ENCODE data around the gene HDAC10.
"Not testable (repeated sequence)": the region's sequence is repeated elsewhere in the genome, so short reads cannot be mapped to it uniquely, and the experiment has no call there.

Gene HDAC10

GRCh38 chr22:50207383-50208140 lies 43.5 kb downstream of the HDAC10 start:
- no peak for FAIRE-seq
- no peak for DNase-seq (ENCODE audit: extremely low spot score, insufficient read length, low read depth)

- FAIRE-seq (no peak), DNase-seq (ENCODE audit: extremely low spot score, insufficient read length, low read depth) (no peak)
These were observed 44.5 kb downstream of the HDAC10 start for GRCh38 chr22:50206599-50206998.

- FAIRE-seq (no peak), DNase-seq (ENCODE audit: extremely low spot score, insufficient read length, low read depth) (no peak)
These were observed 45.1 kb downstream of the HDAC10 start for GRCh38 chr22:50205781-50206569.

- not testable (repeated sequence) for DNase-seq (ENCODE audit: extremely low spot score, insufficient read length, low read depth)
These were observed 46.1 kb downstream of the HDAC10 start for GRCh38 chr22:50204998-50205397.

GRCh38 chr22:50204571-50204970 lies 46.5 kb downstream of the HDAC10 start:
- DNase-seq (ENCODE audit: extremely low spot score, insufficient read length, low read depth): no peak
- FAIRE-seq: no peak

More at GRCh38 chr22:50204998-50205397, 46.1 kb downstream of the HDAC10 start:
- not testable (repeated sequence) for FAIRE-seq

- FAIRE-seq: no peak
These were observed 47.8 kb downstream of the HDAC10 start for GRCh38 chr22:50203288-50203687.

GRCh38 chr22:50202130-50202666 lies 48.9 kb downstream of the HDAC10 start:
- FAIRE-seq: no peak
- no peak for DNase-seq (ENCODE audit: extremely low spot score, insufficient read length, low read depth)

More at GRCh38 chr22:50203288-50203687, 47.8 kb downstream of the HDAC10 start:
- no peak for DNase-seq (ENCODE audit: extremely low spot score, insufficient read length, low read depth)

GRCh38 chr22:50201191-50202129 lies 49.6 kb downstream of the HDAC10 start:
- no peak for DNase-seq (ENCODE audit: extremely low spot score, insufficient read length, low read depth)
- FAIRE-seq: no peak

- DNase-seq (ENCODE audit: extremely low spot score, insufficient read length, low read depth) (peak; percentile 97), FAIRE-seq (peak; percentile 89)
These were observed 50.4 kb downstream of the HDAC10 start, which contains the start of gene SELENOO for GRCh38 chr22:50200461-50201190. Gene SELENOO, plus strand, starts transcription at chr22:50201011. Its CDS starts 26 bp downstream, at chr22:50201037.

GRCh38 chr22:50199829-50200460 lies 51.1 kb downstream of the HDAC10 start:
- DNase-seq (ENCODE audit: extremely low spot score, insufficient read length, low read depth) (no peak), FAIRE-seq (no peak)

- no peak for FAIRE-seq
- DNase-seq (ENCODE audit: extremely low spot score, insufficient read length, low read depth): no peak
These were observed 51.8 kb downstream of the HDAC10 start for GRCh38 chr22:50199251-50199721.

- no peak for FAIRE-seq
These were observed 52.4 kb downstream of the HDAC10 start for GRCh38 chr22:50198624-50199017.

GRCh38 chr22:50197856-50198623 lies 53.0 kb downstream of the HDAC10 start:
- FAIRE-seq (no peak), DNase-seq (ENCODE audit: extremely low spot score, insufficient read length, low read depth) (no peak)

More at GRCh38 chr22:50198624-50199017, 52.4 kb downstream of the HDAC10 start:
- no peak for DNase-seq (ENCODE audit: extremely low spot score, insufficient read length, low read depth)

- FAIRE-seq (no peak), DNase-seq (ENCODE audit: extremely low spot score, insufficient read length, low read depth) (no peak)
These were observed 53.9 kb downstream of the HDAC10 start for GRCh38 chr22:50197000-50197800.

GRCh38 chr22:50196256-50196655 lies 54.8 kb downstream of the HDAC10 start:
- no peak for FAIRE-seq
- DNase-seq (ENCODE audit: extremely low spot score, insufficient read length, low read depth): no peak
